Liver (tissue), 9 donors: ENCODE measurements around the gene TOMT. TPM values are rescaled to one million over a fixed set of nuclear protein-coding genes. Genes with fewer than 3 reads are reported as not detected.

Source experiments
- DNase-seq: peaks from one replicate; pipeline ENCODE4 v3.0.0-alpha.2; 2017; ENCODE audit warnings: low spot score
- H3K27ac ChIP-seq, 2 donors: one replicate each; pipeline ENCODE4 v1.7.0; 2013; ENCODE audit warnings: inconsistent platforms in 2 of 2, low read length in 2 of 2, control low read depth in 1 of 2, low read depth in 1 of 2, mild to moderate bottlenecking in 1 of 2
- H3K27me3 ChIP-seq, 4 donors: one replicate each; pipeline versions ENCODE4 v1.6.1 to v1.7.0; 2013; ENCODE audit warnings: low read length in 3 of 4, inconsistent platforms in 1 of 4, mild to moderate bottlenecking in 1 of 4, moderate library complexity in 1 of 4; ENCODE audit not compliant: control insufficient read depth in 4 of 4, insufficient read depth in 4 of 4
- H3K36me3 ChIP-seq, 4 donors: one replicate each; pipeline versions ENCODE4 v1.6.1 to v1.7.0; 2013; ENCODE audit warnings: low read length in 3 of 4, mild to moderate bottlenecking in 3 of 4, low read depth in 1 of 4, moderate library complexity in 1 of 4; ENCODE audit not compliant: control insufficient read depth in 4 of 4, insufficient read depth in 3 of 4
- H3K4me1 ChIP-seq, 4 donors: one replicate each; pipeline versions ENCODE4 v1.6.1 to v1.7.0; 2013; ENCODE audit warnings: low read length in 3 of 4, mild to moderate bottlenecking in 3 of 4, moderate library complexity in 1 of 4; ENCODE audit not compliant: control insufficient read depth in 4 of 4, insufficient read depth in 4 of 4
- H3K4me3 ChIP-seq, 3 donors: one replicate each; pipeline versions ENCODE4 v1.6.1 to v1.7.0; 2013; ENCODE audit warnings: low read length in 3 of 3, control low read depth in 1 of 3, low read depth in 1 of 3, mild to moderate bottlenecking in 1 of 3
- H3K9ac ChIP-seq, 2 donors: one replicate each; pipeline ENCODE4 v1.7.0; 2013; ENCODE audit warnings: low read length in 2 of 2, mild to moderate bottlenecking in 2 of 2, moderate library complexity in 2 of 2, control low read depth in 1 of 2, low read depth in 1 of 2
- H3K9me3 ChIP-seq, 4 donors: one replicate each; pipeline versions ENCODE4 v1.6.1 to v1.7.0; 2013; ENCODE audit warnings: low read length in 3 of 4; ENCODE audit not compliant: control insufficient read depth in 4 of 4
- ATF3 ChIP-seq: IDR thresholded peaks from 2 replicates; pipeline ENCODE4 v1.6.1; 2016; ENCODE audit warnings: antibody characterized with exemption
- CTCF ChIP-seq: fragments of 150-350 bp; IDR thresholded peaks from 2 replicates; pipeline ENCODE4 v1.5.1; 2017; ENCODE audit warnings: improper control_type of control experiment, low read depth, low read length; ENCODE audit not compliant: missing input control
- EGR1 ChIP-seq, 2 donors: IDR thresholded peaks; 2 replicates each; pipeline ENCODE4 v1.6.1; 2016 to 2018; ENCODE audit warnings: antibody characterized with exemption in 2 of 2, low read depth in 2 of 2
- FOXA1 ChIP-seq: IDR thresholded peaks from 2 replicates; pipeline ENCODE4 v1.6.1; 2016; ENCODE audit warnings: antibody characterized with exemption
- FOXA2 ChIP-seq: IDR thresholded peaks from 2 replicates; pipeline ENCODE4 v1.6.1; 2016; ENCODE audit warnings: antibody characterized with exemption
- GABPA ChIP-seq, 2 donors: IDR thresholded peaks in 1 of 2; conservative IDR thresholded peaks in 1 of 2; 2 replicates each; pipeline ENCODE4 v1.6.1; 2016; ENCODE audit warnings: antibody characterized with exemption in 2 of 2, mild to moderate bottlenecking in 1 of 2, moderate library complexity in 1 of 2
- HNF4A ChIP-seq, 2 donors: conservative IDR thresholded peaks; 2 replicates each; pipeline ENCODE4 v1.6.1; 2016; ENCODE audit warnings: antibody characterized with exemption in 2 of 2, mild to moderate bottlenecking in 2 of 2
- HNF4G ChIP-seq: IDR thresholded peaks from 2 replicates; pipeline ENCODE4 v1.6.1; 2016; ENCODE audit warnings: antibody characterized with exemption
- JUND ChIP-seq, 2 donors: IDR thresholded peaks; 2 replicates each; pipeline ENCODE4 v1.6.1; 2016; ENCODE audit warnings: antibody characterized with exemption in 2 of 2
- MAX ChIP-seq: IDR thresholded peaks from 2 replicates; pipeline ENCODE4 v1.6.1; 2016; ENCODE audit warnings: antibody characterized with exemption
- NR2F2 ChIP-seq: IDR thresholded peaks from 2 replicates; pipeline ENCODE4 v1.6.1; 2016; ENCODE audit warnings: antibody characterized with exemption
- RAD21 ChIP-seq, 2 donors: IDR thresholded peaks; 2 replicates each; pipeline ENCODE4 v1.6.1; 2016; ENCODE audit warnings: antibody characterized with exemption in 2 of 2, mild to moderate bottlenecking in 2 of 2
- REST ChIP-seq: IDR thresholded peaks from 2 replicates; pipeline ENCODE4 v1.6.1; 2016; ENCODE audit warnings: antibody characterized with exemption, mild to moderate bottlenecking
- RXRA ChIP-seq, 2 donors: IDR thresholded peaks; 2 replicates each; pipeline ENCODE4 v1.6.1; 2017 to 2018; ENCODE audit warnings: antibody characterized with exemption in 2 of 2, mild to moderate bottlenecking in 1 of 2
- SP1 ChIP-seq: IDR thresholded peaks from 2 replicates; pipeline ENCODE4 v1.6.1; 2018; ENCODE audit warnings: antibody characterized with exemption, mild to moderate bottlenecking
- TAF1 ChIP-seq: conservative IDR thresholded peaks from 2 replicates; pipeline ENCODE4 v1.6.1; 2016; ENCODE audit warnings: antibody characterized with exemption, mild to moderate bottlenecking
- YY1 ChIP-seq: IDR thresholded peaks from 2 replicates; pipeline ENCODE4 v1.6.1; 2016; ENCODE audit warnings: antibody characterized with exemption, mild to moderate bottlenecking
- ZBTB33 ChIP-seq: IDR thresholded peaks from 2 replicates; pipeline ENCODE4 v1.6.1; 2016; ENCODE audit warnings: antibody characterized with exemption
- WGBS: extraction: QIAGEN DNeasy Blood & Tissue Kit; methylation state at CpG from one replicate; pipeline ENCODE4 v1.1.7; 2013; 5-methylcytosine and 5-hydroxymethylcytosine counted together
- polyA plus RNA-seq, 2 donors: library from polyadenylated mRNA; stranded (reverse) in 1 of 2; unstranded in 1 of 2; fragments of 200-250 nt in 1 of 2; fragments of >200 nt in 1 of 2; fragmentation: Nextera tagmentation in 1 of 2; extraction: Ambion mirVana in 1 of 2; gene quantifications; one replicate each; pipeline versions ENCODE4 v1.2.1 to v1.2.3, GENCODE V29; 2013 to 2015
- total RNA-seq, 2 donors: library from RNA; depleted of rRNA; stranded (reverse); fragments of >200 nt; gene quantifications; one replicate each; pipeline ENCODE4 v1.2.3, GENCODE V29; 2014
- donor health status: healthy.
- donor health status: healthy.
- donor health status: healthy.
- donor health status: healthy.
- donor health status: healthy.

Gene TOMT
- total and polyA plus RNA-seq, 4 donors, result 0.33 TPM; not detected in 3

GRCh38 chr11:72138821-72139390 is 33.2 kb downstream of the TOMT start:
- no peaks in the 10 kb centered on the region for H3K4me1 ChIP-seq
- no peak overlapping the region for H3K4me3 ChIP-seq
- H3K9me3 ChIP-seq, result no peaks in the 10 kb centered on the region
- H3K27me3 ChIP-seq, result no peaks in the 10 kb centered on the region
- TF ChIP-seq EGR1 (IDR thresholded peaks at IDR 0.05; ENCODE audit: low read depth in 2 of 2) (no peak), NR2F2 (no peak), ATF3 (no peak), SP1 (no peak), MAX (no peak), GABPA (IDR thresholded peaks at IDR 0.05 in 1 of 2, conservative IDR thresholded peaks at IDR 0.05 in 1 of 2) (no peak), FOXA1 (no peak), HNF4G (no peak), ZBTB33 (no peak), TAF1 (no peak), RAD21 (IDR thresholded peaks at IDR 0.05) (no peak), JUND (IDR thresholded peaks at IDR 0.05) (no peak), FOXA2 (no peak), YY1 (no peak), HNF4A (conservative IDR thresholded peaks at IDR 0.05) (no peak), CTCF (no peak), RXRA (IDR thresholded peaks at IDR 0.05) (no peak), REST (no peak)
- no peaks in the 10 kb centered on the region for H3K36me3 ChIP-seq
- 78% methylated on average over 12 of the region's 12 CpGs for WGBS
- no peak overlapping the region for H3K9ac ChIP-seq
- DNase-seq, result no peak
- no peak overlapping the region for H3K27ac ChIP-seq
